Keratinocyte (primary cell): ENCODE measurements around the gene SPRED3.

Source experiments
- EZH2 ChIP-seq: IDR thresholded peaks from one replicate; pipeline ENCODE4 v1.6.1; 2012; ENCODE audit warnings: inconsistent platforms, mild to moderate bottlenecking, low read length, moderate library complexity
- TF ChIP-seq, protein P1 (sequence below), 3 experiments: IDR thresholded peaks in 1 of 3; conservative IDR thresholded peaks in 1 of 3; optimal IDR thresholded peaks in 1 of 3; 2 replicates in 2 of 3; 3 replicates in 1 of 3; pipeline versions ENCODE3 to v1.5.1; 2011; ENCODE audit warnings: low read length in 3 of 3, mild to moderate bottlenecking in 3 of 3, moderate library complexity in 2 of 3, control low read depth in 1 of 3, inconsistent platforms in 1 of 3; ENCODE audit not compliant: insufficient read depth in 2 of 3; ENCODE audit errors: extremely low read depth in 1 of 3

DNA sequence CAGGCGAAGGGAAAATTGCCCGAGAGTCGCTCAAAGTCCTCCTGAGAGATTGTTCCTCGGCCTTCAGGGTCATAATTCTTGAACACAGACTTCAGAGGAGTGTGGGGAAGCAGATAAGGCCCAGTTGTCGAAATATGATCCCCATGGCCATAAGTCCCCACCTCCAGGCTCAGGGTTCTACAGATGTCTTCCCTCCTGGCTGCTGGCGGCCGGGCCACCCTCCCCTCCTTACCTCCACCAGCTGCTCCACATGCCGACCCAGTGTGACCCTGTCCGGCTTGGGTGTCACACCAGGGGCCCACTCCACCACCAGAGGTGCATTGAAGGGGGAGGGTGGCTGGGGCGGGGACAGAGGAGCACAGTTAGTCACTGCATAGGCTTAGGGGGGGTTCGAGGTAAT is 24.5 kb downstream of the SPRED3 start:
- TF ChIP-seq, protein P1, sequence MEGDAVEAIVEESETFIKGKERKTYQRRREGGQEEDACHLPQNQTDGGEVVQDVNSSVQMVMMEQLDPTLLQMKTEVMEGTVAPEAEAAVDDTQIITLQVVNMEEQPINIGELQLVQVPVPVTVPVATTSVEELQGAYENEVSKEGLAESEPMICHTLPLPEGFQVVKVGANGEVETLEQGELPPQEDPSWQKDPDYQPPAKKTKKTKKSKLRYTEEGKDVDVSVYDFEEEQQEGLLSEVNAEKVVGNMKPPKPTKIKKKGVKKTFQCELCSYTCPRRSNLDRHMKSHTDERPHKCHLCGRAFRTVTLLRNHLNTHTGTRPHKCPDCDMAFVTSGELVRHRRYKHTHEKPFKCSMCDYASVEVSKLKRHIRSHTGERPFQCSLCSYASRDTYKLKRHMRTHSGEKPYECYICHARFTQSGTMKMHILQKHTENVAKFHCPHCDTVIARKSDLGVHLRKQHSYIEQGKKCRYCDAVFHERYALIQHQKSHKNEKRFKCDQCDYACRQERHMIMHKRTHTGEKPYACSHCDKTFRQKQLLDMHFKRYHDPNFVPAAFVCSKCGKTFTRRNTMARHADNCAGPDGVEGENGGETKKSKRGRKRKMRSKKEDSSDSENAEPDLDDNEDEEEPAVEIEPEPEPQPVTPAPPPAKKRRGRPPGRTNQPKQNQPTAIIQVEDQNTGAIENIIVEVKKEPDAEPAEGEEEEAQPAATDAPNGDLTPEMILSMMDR (optimal IDR thresholded peaks at IDR 0.05 in 1 of 3, IDR thresholded peaks at IDR 0.05 in 1 of 3, conservative IDR thresholded peaks at IDR 0.05 in 1 of 3; ENCODE audit: extremely low read depth in 1 of 3, insufficient read depth in 2 of 3, low read length in 3 of 3), result no peak
- TF ChIP-seq EZH2, result no peak
